Psoas muscle (tissue), 8 donors: ENCODE results near the gene TENT4B. TPM values are rescaled to one million over a fixed set of nuclear protein-coding genes. Genes with fewer than 3 reads are reported as not detected.
"Not testable (repeated sequence)": the region's sequence is repeated elsewhere in the genome, so short reads cannot be mapped to it uniquely, and the experiment has no call there.

Source experiments
- ATAC-seq, 4 donors: fragments of 200-7000 bp; cut with Tn5 transposase; one replicate each; pipeline ENCODE4 v1.9.1; 2020; ENCODE audit warnings: moderate library complexity in 3 of 4, mild to moderate bottlenecking in 2 of 4
- DNase-seq, 2 donors: peaks; one replicate each; pipeline ENCODE4 v3.0.0-alpha.2; 2020
- H3K27ac ChIP-seq: fragments of 200-600 bp; one replicate; pipeline ENCODE4 v1.8.0; 2022
- H3K27me3 ChIP-seq, 3 donors: fragments of 200-600 bp in 1 of 3; one replicate each; pipeline versions ENCODE4 v1.6.1 to v1.8.0; 2013 to 2022; ENCODE audit warnings: low read length in 2 of 3, mild to moderate bottlenecking in 2 of 3, moderate library complexity in 1 of 3; ENCODE audit not compliant: insufficient read depth in 3 of 3
- H3K36me3 ChIP-seq, 2 donors: fragments of 200-600 bp in 1 of 2; one replicate each; pipeline versions ENCODE4 v1.6.1 to v1.8.0; 2013 to 2022; ENCODE audit warnings: low read depth in 1 of 2, mild to moderate bottlenecking in 1 of 2, moderate library complexity in 1 of 2; ENCODE audit not compliant: insufficient read depth in 1 of 2
- H3K4me1 ChIP-seq: fragments of 200-600 bp; one replicate; pipeline ENCODE4 v1.8.0; 2022
- H3K4me3 ChIP-seq: fragments of 200-600 bp; one replicate; pipeline ENCODE4 v1.8.0; 2022; ENCODE audit warnings: mild to moderate bottlenecking
- H3K9me3 ChIP-seq: fragments of 200-600 bp; one replicate; pipeline ENCODE4 v1.8.0; 2022
- WGBS, 3 donors: extraction: QIAGEN DNeasy Blood & Tissue Kit; methylation state at CpG; one replicate each; pipeline versions ENCODE4 v1.1.6 to v1.1.7; 2013; 5-methylcytosine and 5-hydroxymethylcytosine counted together
- intact Hi-C, 2 donors: fragments of 100-400 bp; cut with DNase I; formaldehyde crosslinking; loops; one replicate each; pipeline versions ENCODE4 v1.11.0 to v1.14.2; 2022
- polyA plus RNA-seq, 3 donors: library from polyadenylated mRNA; stranded (reverse); fragments of 200-250 nt; gene quantifications; one replicate each; pipeline ENCODE4 v1.2.3, GENCODE V29; 2013
- total RNA-seq, 4 donors: library from RNA; stranded (reverse); fragmentation: NEBNext Ultra II Directional in 2 of 4; extraction: Animal tissue kit (Norgen Biotek cat#: 25700) in 2 of 4; gene quantifications; one replicate each; pipeline versions ENCODE4 v1.2.1 to v1.2.4, GENCODE V29; 2021 to 2023
- TF ChIP-seq, protein P1 (sequence below): fragments of 200-600 bp; IDR thresholded peaks from one replicate; pipeline ENCODE4 v1.8.0; 2022; ENCODE audit warnings: antibody characterized with exemption
- donor health status: healthy with polysubstance abuse.
- donor health status: DM: no; HTN: no; CAD: no; lungs with moderate emphysema.
- donor health status: Bipolar disorder and iron deficiency.
- donor health status: healthy.
- donor health status: DM: yes; HTN: yes; CAD: no.
- donor health status: DM: no; HTN: no; CAD: no.
- donor health status: DM: no; HTN: no; CAD: no.
- donor health status: DM: yes; HTN: yes; CAD: no.

The TENT4B gene
- total and polyA plus RNA-seq, 7 donors, result 3.5 to 9.7 (median 7.1) TPM

DNA sequence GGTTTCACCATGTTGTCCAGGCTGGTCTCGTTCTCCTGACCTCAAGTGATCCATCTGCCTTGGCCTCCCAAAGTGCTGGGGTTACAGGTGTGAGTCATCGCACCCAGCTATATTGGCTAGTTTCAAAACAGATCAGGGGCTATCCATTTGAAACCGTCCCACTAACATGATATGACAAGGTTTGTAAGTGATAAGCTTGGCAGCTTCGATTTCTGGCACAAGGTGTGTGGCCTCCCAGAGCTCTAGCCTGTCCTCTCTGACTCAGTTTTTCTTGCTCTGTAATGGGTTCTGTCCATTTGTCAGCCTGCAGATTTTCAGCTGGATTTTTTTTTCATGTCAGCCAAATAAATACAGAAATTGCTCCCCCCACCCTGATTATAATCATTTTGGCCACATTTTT lies 31.8 kb upstream of the TENT4B start:
- TF ChIP-seq, protein P1, sequence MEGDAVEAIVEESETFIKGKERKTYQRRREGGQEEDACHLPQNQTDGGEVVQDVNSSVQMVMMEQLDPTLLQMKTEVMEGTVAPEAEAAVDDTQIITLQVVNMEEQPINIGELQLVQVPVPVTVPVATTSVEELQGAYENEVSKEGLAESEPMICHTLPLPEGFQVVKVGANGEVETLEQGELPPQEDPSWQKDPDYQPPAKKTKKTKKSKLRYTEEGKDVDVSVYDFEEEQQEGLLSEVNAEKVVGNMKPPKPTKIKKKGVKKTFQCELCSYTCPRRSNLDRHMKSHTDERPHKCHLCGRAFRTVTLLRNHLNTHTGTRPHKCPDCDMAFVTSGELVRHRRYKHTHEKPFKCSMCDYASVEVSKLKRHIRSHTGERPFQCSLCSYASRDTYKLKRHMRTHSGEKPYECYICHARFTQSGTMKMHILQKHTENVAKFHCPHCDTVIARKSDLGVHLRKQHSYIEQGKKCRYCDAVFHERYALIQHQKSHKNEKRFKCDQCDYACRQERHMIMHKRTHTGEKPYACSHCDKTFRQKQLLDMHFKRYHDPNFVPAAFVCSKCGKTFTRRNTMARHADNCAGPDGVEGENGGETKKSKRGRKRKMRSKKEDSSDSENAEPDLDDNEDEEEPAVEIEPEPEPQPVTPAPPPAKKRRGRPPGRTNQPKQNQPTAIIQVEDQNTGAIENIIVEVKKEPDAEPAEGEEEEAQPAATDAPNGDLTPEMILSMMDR, result no peak
- WGBS, 3 donors, result 59 to 66% (median 62%) methylated on average over 4 of the region's 4 CpGs
- no peak overlapping the region for H3K27ac ChIP-seq
- no peaks in the 10 kb centered on the region for H3K27me3 ChIP-seq
- intact Hi-C loops, result no loop called here
- H3K36me3 ChIP-seq, result no peaks in the 10 kb centered on the region
- no peak overlapping the region for H3K4me3 ChIP-seq
- ATAC-seq, result no peak
- H3K9me3 ChIP-seq, result no peaks in the 10 kb centered on the region
- no peaks in the 10 kb centered on the region for H3K4me1 ChIP-seq
- DNase-seq, result no peak

DNA sequence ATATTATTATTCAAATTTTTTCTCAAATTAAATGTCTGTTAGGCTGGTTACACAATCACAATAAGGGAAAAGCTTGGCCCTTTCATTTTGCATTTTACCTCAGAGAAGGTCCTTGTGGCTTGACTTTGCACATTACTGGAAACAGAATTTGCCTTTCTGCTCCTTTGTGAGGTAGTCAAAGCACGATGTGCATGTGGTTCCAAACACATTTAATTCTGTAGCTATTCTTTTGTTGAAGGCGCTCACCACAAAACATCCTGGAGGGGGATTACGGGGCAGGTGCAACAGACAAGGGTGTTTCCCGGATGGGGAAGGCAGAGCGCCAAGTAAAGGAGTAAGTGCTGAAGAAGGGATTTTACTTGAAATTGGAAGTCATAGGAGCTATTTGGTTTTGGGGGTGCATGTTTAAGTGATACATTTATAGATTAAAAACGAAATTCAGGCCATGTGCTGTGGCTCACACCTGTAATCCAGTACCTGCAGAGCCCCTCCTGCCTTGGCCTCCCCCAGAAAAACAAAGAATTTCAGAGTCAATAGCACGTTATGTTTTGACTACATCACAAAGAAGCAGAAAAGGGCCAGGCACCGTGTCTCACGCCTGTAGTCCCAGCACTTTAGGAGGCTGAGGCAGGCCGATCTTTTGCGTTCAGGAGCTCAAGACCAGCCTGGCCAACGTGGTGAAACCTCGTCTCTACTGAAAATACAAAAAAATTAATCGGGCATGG lies 31.2 kb upstream of the TENT4B start:
- intact Hi-C loops, result no loop called here
- Histone ChIP-seq H3K9me3 (no peaks in the 10 kb centered on the region), H3K36me3 (no peaks in the 10 kb centered on the region), H3K4me3 (no peak overlapping the region), H3K27ac (no peak overlapping the region), H3K4me1 (no peaks in the 10 kb centered on the region), H3K27me3 (no peaks in the 10 kb centered on the region)
- 67 to 70% (median 69%) methylated on average over 14 of the region's 14 CpGs for WGBS, 3 donors
- ATAC-seq (no peak), DNase-seq (no peak)
- TF ChIP-seq, protein P1, result no peak

DNA sequence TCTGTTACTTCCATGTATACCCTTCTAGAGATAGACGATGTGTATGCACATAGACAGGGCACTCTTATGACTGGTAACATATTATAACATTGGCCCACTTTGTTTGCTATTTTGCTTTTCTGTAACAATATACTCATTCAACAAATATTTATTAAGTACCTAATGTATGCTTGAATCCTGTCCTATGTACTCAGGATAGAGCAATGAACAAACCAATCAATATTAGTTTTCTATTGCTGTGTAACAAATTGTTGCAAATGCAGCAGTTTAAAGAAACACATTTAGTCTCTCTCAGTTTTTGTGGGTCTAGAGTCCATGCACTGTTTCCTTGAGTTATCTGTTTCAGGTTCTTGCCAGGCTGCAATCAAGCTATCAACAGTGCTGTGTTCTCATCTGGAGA lies 29.7 kb upstream of the TENT4B start:
- TF ChIP-seq, protein P1, result no peak
- intact Hi-C loops, result no loop called here
- H3K27ac ChIP-seq, result no peak overlapping the region
- DNase-seq (no peak), ATAC-seq (no peak)
- H3K4me1 ChIP-seq, result no peaks in the 10 kb centered on the region
- H3K36me3 ChIP-seq, result no peaks in the 10 kb centered on the region
- H3K9me3 ChIP-seq, result no peaks in the 10 kb centered on the region
- 93 to 98% (median 97%) methylated on average over 1 of the region's 1 CpG for whole genome bisulfite sequencing, 3 donors
- no peaks in the 10 kb centered on the region for H3K27me3 ChIP-seq
- no peak overlapping the region for H3K4me3 ChIP-seq

DNA sequence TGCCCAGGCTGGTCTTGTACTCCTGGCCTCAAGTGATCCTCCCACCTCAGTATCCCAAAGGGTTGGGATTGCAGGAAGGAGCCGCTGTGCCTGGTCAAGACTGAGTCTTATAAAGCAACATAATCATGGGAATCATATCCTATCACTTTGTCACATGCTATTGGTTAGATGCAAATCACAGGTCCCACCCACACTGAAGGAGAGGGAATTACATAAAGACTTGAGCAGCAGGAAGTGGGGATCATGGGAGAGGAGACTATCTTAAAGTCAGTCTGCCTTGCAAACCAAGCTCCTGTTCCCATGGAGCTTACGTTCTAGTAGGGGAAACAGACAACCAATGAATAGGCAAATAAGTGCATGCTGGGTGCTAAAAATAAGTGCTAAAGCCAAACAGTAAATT lies 28.3 kb upstream of the TENT4B start:
- Histone ChIP-seq H3K27ac (no peak overlapping the region), H3K27me3 (no peaks in the 10 kb centered on the region), H3K4me3 (no peak overlapping the region), H3K36me3 (no peaks in the 10 kb centered on the region), H3K9me3 (no peaks in the 10 kb centered on the region), H3K4me1 (no peaks in the 10 kb centered on the region)
- WGBS, 3 donors, result 89 to 93% (median 91%) methylated on average over 2 of the region's 2 CpGs
- intact Hi-C loops, result no loop called here
- no peak for DNase-seq
- ATAC-seq, result no peak
- TF ChIP-seq, protein P1, result no peak

DNA sequence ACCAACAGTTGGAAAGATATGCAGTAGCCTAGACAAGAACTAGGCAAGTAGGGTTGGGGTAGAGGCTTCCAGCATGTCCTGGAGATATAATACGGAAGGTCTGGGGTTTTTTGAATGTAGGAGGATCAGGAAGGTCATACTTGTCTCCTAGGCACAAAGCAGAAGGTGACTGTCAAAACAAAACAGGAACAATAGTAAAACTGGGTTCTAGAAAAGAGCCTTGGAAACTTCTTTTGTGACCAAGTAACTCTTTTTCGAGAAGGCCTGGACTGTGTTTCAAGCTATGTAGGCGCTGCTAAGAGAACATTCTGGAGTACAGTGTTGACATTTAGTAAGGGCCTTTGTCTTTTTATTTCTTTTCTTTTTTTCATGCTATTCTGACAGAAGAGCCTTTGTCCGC lies 26.9 kb upstream of the TENT4B start:
- Histone ChIP-seq H3K4me1 (no peaks in the 10 kb centered on the region), H3K27me3 (no peaks in the 10 kb centered on the region), H3K36me3 (no peaks in the 10 kb centered on the region), H3K27ac (no peak overlapping the region), H3K4me3 (no peak overlapping the region), H3K9me3 (no peaks in the 10 kb centered on the region)
- ATAC-seq, result no peak
- DNase-seq, result no peak
- intact Hi-C loops, result no loop called here
- WGBS, 3 donors, result 89 to 96% (median 95%) methylated on average over 4 of the region's 4 CpGs
- TF ChIP-seq, protein P1, result no peak

DNA sequence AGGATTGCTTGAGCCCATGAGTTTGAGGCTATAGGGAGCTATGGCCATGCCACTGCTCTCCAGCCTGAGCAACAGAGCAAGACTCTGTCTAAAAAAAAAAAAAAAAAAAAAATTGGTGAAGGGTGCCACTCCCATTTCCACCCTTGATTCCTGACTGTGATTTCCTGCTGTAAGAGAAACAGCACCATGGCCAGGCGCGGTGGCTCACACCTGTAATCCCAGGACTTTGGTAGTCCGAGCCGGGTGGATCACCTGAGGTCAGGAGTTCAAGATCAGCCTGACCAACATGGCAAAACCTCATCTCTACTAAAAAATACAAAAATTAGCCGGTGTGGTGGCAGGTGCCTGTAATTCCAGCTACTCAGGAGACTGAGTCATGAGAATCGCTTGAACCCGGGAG lies 20.5 kb upstream of the TENT4B start:
- intact Hi-C loops, H3K4me3 ChIP-seq, ATAC-seq, H3K36me3 ChIP-seq, H3K27me3 ChIP-seq, H3K27ac ChIP-seq, H3K4me1 ChIP-seq, H3K9me3 ChIP-seq, DNase-seq: not testable (repeated sequence)
- 78 to 82% (median 78%) methylated on average over 7 of the region's 7 CpGs for WGBS, 3 donors
